ENCODE results near the gene CPT1B. TPM values are rescaled to one million over a fixed set of nuclear protein-coding genes. Genes with fewer than 3 reads are reported as not detected.

Gene CPT1B
- total RNA-seq, 4 donors from 2014 or later: 53.4 to 134 (median 63.7) TPM

GRCh38 chr22:50600967-50601668 is 22.9 kb upstream of the CPT1B start:
- H3K27ac ChIP-seq: no peak overlapping the region
- DNase-seq: no peak
- H3K4me3 ChIP-seq: peak overlapping the region in 3 of 4 donors; percentile 28 to 35 (median 30)
- no peaks in the 10 kb centered on the region for H3K9me3 ChIP-seq
- intact Hi-C loops (cut with DNase I; ENCODE audit: low total_unique reads) (no loop called here), in situ Hi-C loops (cut with MboI; ENCODE audit: low sequenced_read_pairs in 4 of 4) (no loop called here)
- ATAC-seq: no peak
- H3K4me1 ChIP-seq: no peaks in the 10 kb centered on the region
- TF ChIP-seq POLR2A (IDR thresholded peaks at IDR 0.05): no peak
- no peak for TF ChIP-seq CTCF (IDR thresholded peaks at IDR 0.05 in 4 of 5, conservative IDR thresholded peaks at IDR 0.05 in 1 of 5)
- H3K27me3 ChIP-seq: peaks cover 25 to 60% (median 45%) of the 10 kb centered on the region in 3 donors
- no peaks in the 10 kb centered on the region for H3K36me3 ChIP-seq

- Histone ChIP-seq H3K9me3 (no peaks in the 10 kb centered on the region), H3K27me3 (peaks cover 25 to 55% (median 45%) of the 10 kb centered on the region in 3 donors), H3K4me1 (no peaks in the 10 kb centered on the region), H3K27ac (no peak within 1 kb of the TSS), H3K36me3 (no peaks in the 10 kb centered on the region), H3K4me3 (peak within 1 kb of the TSS in 3 of 4 donors; percentile 28 to 35 (median 30))
- ATAC-seq: no peak
- intact Hi-C loops (cut with DNase I; ENCODE audit: low total_unique reads) (no loop called here), in situ Hi-C loops (cut with MboI; ENCODE audit: low sequenced_read_pairs in 4 of 4) (no loop called here)
- no peak for TF ChIP-seq POLR2A (IDR thresholded peaks at IDR 0.05)
- DNase-seq: no peak
Measured at GRCh38 chr22:50600538-50600937, 22.3 kb upstream of the CPT1B start, which contains the start of gene MAPK8IP2. TSS of gene MAPK8IP2 (plus strand) at chr22:50600793. CDS start at chr22:50600819, 26 bp downstream.

GRCh38 chr22:50599816-50600455 is 21.7 kb upstream of the CPT1B start:
- Histone ChIP-seq H3K27me3 (peaks cover 25 to 49% (median 45%) of the 10 kb centered on the region in 3 donors), H3K27ac (no peak overlapping the region), H3K9me3 (no peaks in the 10 kb centered on the region), H3K4me3 (peak overlapping the region in 2 of 4 donors; percentile 28 to 35), H3K4me1 (no peaks in the 10 kb centered on the region), H3K36me3 (no peaks in the 10 kb centered on the region)
- intact Hi-C loops (cut with DNase I; ENCODE audit: low total_unique reads) (no loop called here), in situ Hi-C loops (cut with MboI; ENCODE audit: low sequenced_read_pairs in 4 of 4) (no loop called here)
- DNase-seq (no peak), ATAC-seq (peak in 1 of 2 donors; percentile 46)
- TF ChIP-seq CTCF (IDR thresholded peaks at IDR 0.05 in 4 of 5, conservative IDR thresholded peaks at IDR 0.05 in 1 of 5) (no peak), POLR2A (IDR thresholded peaks at IDR 0.05) (no peak)

- no peaks in the 10 kb centered on the region for H3K4me1 ChIP-seq
- no peak for DNase-seq
- ATAC-seq: no peak
- no peak overlapping the region for H3K27ac ChIP-seq
- intact Hi-C loops (cut with DNase I; ENCODE audit: low total_unique reads) (no loop called here), in situ Hi-C loops (cut with MboI; ENCODE audit: low sequenced_read_pairs in 4 of 4) (no loop called here)
- TF ChIP-seq CTCF (IDR thresholded peaks at IDR 0.05 in 4 of 5, conservative IDR thresholded peaks at IDR 0.05 in 1 of 5) (no peak), POLR2A (IDR thresholded peaks at IDR 0.05) (no peak)
- no peaks in the 10 kb centered on the region for H3K36me3 ChIP-seq
- no peaks in the 10 kb centered on the region for H3K9me3 ChIP-seq
- H3K4me3 ChIP-seq: no peak overlapping the region
- peaks cover 12 to 25% (median 24%) of the 10 kb centered on the region in 3 donors for H3K27me3 ChIP-seq
Measured at GRCh38 chr22:50597097-50597496, 18.9 kb upstream of the CPT1B start.

GRCh38 chr22:50595189-50595588 is 17.0 kb upstream of the CPT1B start:
- TF ChIP-seq POLR2A (IDR thresholded peaks at IDR 0.05) (no peak), CTCF (IDR thresholded peaks at IDR 0.05 in 4 of 5, conservative IDR thresholded peaks at IDR 0.05 in 1 of 5) (no peak)
- in situ Hi-C loops (cut with MboI; ENCODE audit: low sequenced_read_pairs in 4 of 4) (no loop called here), intact Hi-C loops (cut with DNase I; ENCODE audit: low total_unique reads) (no loop called here)
- Histone ChIP-seq H3K4me1 (no peaks in the 10 kb centered on the region), H3K9me3 (no peaks in the 10 kb centered on the region), H3K4me3 (no peak overlapping the region), H3K36me3 (no peaks in the 10 kb centered on the region), H3K27ac (no peak overlapping the region), H3K27me3 (peaks cover 7 to 15% (median 11%) of the 10 kb centered on the region in 3 donors)
- ATAC-seq: no peak
- DNase-seq: no peak
